NCI-H510A (cell line): ENCODE measurements around the gene GPHB5.
"Not testable (repeated sequence)": the region's sequence is repeated elsewhere in the genome, so short reads cannot be mapped to it uniquely, and the experiment has no call there.

Experiments
- DNase-seq: peaks from one replicate; lab custom pipeline; 2025; lab: John Stamatoyannopoulos, UW

Gene GPHB5, protein sequence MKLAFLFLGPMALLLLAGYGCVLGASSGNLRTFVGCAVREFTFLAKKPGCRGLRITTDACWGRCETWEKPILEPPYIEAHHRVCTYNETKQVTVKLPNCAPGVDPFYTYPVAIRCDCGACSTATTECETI

DNA sequence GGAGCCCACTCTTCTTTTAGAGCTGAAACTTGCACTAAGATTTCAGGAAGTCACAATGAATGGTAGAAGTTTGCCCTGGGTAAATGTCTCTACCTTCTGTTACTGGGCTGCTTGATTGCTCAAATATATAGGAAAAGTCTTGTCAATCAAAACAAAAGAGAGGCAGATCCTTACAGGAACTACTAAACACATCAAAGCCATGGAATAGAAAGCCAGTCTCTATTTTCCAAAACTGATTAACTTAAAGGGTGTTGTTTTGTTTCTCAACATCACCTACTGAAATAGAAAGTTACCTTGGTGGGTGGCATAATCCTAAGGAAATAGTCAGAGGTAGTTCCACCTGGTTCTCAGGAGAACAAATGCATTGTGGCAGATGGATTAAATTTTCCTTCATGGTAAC, at the start of gene GPHB5:
Gene GPHB5, minus strand, starts transcription at position 101 of the 400 bp plus-strand sequence. CDS start 1,086 bp downstream, outside the sequence.
- no peak for DNase-seq

DNA sequence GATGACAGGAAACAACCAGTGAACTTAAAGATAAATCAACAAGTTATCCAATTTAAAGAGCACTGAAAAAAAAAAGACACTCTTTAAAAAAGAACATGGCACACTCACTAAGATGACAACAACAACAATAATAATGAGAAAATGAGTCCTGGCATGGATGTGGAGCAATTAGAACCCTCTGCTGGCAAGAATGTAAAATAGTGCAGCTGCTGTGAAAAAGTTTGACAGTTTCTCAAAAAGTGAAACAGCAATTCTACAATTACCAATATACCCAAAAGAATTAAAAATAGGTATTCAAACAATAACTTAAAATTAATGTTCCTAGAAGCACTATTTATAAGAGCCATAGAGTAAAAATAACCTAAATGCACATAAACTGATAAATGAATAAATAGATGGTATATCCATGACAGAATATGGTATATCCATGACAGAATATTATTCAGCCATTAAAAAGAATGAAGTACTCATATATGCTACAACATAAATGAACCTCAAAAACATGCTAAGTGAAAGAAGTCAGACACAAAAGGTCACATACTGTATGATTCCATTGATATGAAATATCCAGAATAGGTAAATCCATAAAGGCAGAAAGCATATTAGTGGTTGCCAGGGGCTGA, 49.1 kb upstream of the GPHB5 start:
- no peak for DNase-seq

DNA sequence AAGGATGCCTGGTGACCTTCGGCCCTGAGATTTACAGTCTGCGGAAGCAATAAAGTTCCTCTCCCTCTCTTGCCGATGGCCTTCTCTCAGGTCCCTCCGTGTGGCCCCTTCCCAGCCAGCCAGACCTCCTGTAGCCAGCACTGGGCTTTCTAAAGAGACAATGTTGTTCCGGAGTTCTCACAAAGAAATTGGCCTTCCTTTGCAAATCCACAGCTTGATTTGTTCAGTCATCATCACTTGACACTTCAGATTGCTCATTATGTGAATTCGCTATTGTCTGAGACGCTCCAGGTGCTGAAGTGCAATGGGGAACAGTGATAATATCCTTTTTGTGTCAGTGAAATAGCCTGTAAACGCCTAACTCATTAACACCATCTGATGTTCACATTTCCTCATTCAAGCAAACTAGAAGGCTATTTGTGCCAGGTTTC, 43.7 kb upstream of the GPHB5 start:
- no peak for DNase-seq

DNA sequence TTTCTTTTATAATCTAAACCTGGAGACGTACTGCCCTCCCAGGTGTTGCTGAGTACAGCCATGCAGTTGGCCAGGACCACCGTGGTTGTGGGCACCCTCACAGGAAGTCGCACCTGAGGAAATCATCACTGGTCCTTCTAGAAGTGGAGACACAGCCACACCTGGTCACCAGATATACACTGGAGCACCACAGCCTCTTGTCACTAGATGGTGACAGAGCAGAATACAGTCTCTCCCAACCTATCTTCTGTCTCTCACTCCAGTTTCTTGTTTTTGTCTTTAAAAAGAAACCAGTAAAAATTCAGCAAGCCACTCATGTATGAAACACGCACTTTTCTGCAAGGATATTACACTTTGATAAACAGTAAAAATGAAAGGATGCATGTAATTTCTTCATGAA, 43.1 kb upstream of the GPHB5 start:
- peak; percentile 4 for DNase-seq

DNA sequence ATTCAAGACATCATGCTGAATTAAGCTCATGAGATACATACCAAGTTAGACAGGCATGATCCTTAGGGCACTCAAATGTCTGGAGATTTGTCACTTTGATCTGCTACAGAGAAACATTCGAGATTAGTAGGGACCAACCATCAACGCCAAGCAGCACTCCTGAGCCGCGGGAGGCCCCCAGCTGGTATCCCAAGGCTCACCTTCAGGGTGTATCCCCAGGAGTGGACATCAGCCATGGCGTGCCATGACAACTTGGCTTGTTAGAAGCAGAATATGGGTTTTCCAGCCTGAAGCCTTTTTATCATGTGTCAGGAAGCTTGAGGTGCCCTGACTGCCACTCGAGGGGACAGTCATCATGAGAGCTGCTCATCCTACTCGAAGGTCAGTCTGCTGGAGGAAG, 39.1 kb upstream of the GPHB5 start:
- DNase-seq: no peak

DNA sequence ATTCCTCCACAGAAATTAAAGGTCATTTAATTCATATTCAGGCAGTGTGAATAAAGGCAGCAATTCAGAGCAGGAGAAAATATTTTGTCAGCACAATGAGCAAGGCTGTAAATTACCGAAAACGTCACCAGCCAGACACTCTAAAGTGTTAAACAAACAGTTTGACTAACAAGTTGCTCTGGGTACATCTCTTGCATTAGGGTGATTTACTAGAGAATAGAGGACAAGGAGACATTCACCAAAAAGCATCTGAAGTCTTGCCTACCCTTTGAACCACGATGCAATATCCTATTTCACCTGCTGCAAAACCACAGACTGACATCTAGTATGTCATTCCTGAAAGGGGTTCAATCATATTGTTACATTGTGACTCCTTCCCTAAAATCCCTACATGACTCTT, 27.1 kb upstream of the GPHB5 start:
- DNase-seq: peak; percentile 10

DNA sequence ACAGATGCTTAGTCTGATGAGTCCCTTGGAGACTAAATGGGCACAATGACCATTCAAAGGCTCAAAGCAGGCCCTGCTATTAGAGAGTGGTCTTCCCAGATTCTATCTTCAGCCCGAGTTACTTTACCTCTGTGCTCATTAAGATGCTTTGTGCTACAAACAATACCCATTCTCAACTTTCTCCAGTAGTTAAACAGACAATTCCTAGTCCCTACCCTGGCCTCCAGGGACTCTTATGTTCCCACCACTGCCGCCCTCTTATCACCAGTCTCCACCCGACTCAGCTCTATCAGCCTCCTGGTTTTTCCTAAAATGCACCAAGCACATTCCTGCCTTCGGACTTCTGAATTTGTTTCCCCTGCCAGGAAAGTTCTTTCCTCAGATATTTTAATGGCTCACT, 25.6 kb upstream of the GPHB5 start:
- no peak for DNase-seq

DNA sequence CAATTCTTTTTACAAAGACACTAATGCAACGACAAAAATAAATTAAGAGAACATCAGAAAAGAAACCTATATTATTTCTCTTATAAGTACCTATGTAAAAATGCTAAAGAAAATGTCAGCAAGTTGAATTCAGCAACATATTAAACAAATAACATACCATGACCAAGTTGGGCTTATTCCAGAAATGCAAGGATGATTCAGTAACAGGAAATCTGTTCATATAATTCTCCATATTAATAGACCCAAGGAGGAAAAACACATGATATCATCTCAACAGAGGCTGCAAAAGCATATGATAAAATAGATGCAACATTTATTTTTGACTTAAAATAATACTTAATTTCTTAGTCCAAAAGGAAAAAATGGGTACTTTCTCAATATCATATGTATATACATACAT, 25.1 kb upstream of the GPHB5 start:
- DNase-seq: no peak

DNA sequence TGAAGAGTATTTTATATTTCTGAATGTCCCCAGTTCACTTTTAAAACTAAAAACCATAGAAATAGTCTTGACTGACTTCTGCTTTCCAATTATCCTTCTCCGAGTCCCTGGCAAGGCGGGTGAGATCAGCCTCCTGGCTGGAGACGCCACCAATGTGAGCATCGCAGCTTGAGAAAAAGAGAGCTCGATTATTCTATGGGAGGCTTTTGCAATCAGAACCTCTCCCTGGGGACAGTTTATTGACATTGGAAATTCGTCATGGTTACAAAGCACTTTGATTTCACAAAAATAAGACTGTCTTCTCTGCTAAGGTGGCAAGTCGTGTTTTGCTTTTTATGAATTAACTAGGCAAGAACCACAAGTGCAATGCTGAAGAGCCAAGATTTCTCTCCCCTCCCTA, 23.6 kb upstream of the GPHB5 start:
- no peak for DNase-seq

DNA sequence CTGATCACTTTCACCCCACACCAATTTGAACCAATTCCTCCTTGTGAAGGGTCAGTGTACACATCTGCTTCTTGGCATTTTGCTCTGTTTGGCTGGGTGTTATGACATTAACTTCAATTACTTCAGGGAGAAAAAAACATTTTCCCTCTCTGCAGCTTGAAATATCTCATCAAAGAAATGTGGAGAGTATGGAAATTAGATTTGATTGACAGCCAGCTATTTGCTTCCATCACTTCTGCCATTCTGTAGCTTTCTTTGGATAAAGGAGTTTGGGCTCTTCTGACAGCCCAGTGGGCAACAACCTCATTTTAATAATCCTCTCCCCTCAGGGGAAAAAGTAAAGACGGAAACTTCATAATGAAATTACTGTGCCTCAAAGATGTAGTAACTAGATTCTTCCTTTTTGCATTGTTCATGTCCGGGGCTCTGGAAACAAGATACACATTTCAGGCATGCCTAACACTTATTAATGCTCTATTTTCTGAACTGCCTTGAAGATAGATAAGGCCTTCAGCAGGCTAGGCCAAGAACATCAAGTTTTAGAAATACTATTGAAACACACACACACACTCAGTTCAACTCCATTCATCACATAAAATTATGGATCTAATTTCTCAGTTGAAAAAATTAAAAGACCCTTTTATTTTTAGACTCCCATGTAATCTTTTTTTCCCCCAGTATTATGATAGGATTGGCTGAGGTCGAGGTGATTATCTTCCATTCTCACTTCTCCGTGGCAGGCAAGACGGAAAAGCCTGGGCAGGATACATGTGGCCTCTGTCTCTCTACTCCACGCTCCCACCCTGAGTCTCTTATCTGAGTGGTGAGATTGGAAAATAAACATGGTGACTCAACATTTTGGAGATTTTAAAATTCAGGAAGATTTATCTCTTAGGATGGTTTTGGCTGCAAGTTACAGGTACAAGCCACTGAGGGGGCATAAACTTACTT, 10.3 kb upstream of the GPHB5 start:
- no peak for DNase-seq

DNA sequence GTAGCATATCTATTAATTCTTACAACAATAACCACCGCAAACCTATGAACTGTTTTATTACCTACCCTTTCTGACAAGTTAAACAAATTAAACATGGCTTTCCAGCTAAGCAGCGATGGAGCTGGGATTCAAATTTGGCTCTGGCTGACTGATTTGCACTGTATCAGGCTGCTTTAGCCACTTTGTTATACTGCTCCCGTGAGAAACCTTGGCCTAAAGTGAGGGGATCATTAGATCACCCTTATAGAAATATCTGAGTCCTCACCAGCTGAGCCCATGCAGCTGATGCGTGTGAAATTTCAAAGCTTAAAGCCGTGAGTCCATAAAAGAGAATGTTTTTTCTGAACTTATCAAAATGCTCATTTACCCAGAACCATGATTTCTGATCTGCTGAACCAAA, 8.1 kb upstream of the GPHB5 start:
- no peak for DNase-seq

DNA sequence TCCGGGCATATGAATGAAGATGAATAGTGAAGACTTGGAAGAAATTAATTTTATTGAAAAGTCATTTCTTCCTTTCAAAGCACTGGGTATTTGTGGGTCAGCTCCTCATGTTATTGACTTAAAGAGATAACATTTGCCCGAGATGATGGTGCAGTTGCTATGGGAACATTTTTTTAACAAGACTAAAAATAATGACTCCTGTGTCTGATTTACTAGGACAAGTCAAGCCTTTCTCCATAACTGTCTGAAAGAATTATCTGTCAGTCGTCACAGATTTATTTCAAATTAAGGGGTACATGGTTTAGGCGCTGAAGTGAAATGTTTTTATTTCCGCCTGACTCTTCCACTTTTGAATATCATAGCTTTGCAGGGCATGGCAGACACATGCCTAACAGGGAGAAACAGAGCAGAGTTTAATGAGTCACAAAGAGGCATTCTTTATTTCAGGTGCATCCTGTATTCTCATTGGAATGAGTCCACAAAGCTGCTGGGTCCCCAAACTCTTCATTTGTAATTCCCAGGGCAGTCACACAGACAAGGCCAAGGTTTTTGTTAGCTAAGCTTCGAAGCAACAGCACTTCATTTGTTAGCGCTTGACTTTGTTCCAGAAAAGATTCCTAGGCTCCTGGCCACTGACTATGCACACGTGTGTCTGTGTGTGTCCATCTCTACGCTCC, 4.3 kb upstream of the GPHB5 start:
- no peak for DNase-seq

DNA sequence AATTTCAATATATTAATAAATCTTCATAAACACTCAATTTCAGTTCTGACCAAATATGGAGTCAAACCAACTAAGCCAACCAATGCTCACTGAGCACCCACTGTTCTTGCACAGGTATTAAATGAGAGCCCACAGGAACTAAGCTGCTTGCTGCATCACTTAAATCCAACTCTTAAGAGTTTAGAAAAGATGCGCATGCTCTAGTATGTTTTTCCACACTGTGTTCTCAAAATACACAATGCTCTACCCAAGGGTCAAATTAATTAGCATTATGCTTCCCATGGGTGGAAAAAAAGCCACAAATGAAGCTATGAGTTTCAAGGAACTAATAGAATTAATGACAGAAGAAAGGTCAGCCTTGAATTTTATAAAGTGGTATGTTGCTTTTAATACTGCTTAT, 3.7 kb upstream of the GPHB5 start:
- DNase-seq: no peak

DNA sequence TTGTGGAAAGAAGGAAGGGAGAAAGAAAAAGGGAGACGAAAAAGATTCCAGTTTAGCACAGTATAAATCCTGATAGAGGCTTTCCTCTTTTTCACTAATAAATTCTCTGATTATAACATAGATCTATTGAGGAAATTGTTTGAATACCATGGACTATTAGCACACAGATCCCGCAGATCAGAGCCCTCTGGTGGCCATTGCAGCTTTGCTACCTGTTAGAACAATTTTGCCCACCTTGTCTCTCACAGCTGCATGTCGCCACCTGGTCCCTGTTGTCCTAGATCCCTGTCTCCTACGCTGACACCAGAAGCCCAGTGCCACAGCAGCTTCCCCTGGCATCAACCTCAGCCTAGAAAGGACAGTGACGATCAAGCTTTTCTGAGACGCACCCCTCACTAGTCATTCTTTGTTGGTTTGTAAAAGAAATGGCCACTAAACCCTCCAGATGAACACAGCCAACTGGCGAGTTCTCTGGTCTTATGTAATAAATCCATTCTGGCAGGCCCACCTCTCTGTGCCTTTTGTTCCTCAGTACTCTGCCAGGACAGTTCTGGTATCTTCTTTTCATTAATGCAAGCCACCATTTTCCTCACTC, 9.9 kb downstream of the GPHB5 start:
- no peak for DNase-seq

DNA sequence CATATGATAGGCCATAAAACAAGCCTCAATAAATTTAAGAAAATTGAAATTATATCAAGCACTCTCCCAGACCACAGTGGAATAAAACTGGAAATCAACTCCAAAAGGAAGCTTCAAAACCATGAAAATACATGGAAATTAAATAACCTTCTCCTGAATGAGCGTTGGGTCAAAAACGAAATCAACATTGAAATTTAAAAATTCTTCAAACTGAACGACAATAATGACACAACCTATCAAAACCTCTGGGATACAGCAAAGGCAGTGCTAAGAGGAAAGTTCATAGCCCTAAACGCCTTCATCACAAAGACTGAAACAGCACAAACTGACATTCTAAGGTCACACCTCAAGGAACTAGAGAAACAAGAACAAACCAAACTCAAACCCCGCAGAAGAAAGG, 14.3 kb downstream of the GPHB5 start:
- DNase-seq: not testable (repeated sequence)

DNA sequence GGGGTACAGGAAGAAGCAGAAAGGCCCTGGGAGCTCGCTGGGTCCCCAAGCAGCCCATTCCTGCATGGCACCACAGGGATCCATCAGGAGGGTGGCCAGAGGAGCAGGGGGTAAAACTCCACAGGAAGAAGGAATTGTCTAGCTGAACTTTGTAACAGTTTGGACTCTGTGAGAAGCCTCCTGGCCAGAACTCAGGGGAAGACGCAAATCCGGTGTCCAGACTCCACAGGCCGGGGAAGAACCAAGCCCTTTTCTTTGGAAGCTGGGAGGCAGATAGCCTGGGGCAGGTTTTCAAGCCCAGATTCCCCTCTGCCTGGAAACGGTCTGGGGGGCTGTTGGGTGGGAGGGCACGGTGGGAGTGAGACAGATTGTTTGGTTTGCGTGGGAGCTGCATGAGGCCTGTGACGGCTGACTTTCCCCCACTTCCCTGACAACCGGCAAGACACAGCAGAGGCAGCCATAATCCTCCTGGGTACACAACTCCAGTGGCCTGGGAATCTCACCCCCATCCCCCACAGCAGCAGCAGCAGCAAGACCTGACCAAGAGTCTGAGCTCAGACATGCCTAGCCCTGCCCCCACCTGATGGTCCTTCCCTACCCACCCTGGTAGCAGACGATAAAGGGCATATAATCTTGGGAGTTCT, 16.7 kb downstream of the GPHB5 start:
- no peak for DNase-seq

DNA sequence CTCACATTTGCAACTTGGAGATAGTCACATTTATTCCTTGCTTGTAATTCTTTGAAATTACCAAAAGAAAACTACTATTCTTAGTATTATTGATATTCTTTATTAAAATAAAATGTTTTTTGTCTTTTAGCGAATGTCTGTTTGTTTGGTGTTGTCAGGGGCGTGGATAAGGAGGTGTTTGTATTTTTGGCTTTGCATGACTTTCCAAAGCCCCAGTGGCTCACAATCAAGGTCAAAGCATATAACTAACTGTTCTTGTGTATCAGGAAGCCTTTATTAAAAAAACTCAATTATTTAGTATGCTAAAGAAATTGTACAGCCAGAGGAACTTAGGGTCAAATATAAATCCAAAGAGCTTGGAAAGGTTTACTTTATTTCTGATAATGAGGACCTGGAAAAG, 17.9 kb downstream of the GPHB5 start:
- DNase-seq: no peak

DNA sequence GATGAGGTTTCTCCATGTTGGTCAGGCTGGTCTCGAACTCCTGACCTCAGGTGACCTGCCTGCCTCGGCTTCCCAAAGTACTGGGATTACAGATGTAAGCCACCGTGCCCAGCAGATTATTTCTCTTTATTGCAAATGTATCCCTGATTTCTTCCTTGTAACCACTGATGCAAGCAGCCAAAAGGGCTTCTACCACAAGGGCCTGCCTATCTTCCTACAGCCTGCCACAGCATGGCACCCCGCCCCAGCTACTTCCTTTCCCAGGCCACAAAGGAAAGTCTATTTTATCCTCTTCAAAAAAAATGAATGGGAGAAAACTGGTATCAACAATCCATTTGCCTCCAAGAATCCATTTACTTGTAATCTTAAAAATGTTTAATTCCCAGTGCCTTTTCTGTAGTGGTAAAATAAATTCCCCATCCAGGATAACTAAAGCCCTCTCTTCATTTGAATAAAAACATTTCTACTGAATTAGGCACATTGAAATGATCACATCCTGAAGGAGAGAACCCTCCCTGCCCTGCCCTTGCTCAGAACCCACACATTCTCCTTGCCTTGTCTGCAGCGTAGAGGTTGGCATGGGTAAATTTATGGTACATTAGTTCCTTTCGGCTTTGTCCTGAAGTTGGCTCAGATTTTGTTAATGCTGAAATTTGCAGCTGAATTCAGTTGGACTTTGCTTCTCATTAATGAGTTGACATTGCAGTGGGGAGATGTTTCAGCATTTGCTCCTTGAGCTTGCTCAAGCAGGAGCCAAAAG, 19.2 kb downstream of the GPHB5 start:
- DNase-seq: no peak

DNA sequence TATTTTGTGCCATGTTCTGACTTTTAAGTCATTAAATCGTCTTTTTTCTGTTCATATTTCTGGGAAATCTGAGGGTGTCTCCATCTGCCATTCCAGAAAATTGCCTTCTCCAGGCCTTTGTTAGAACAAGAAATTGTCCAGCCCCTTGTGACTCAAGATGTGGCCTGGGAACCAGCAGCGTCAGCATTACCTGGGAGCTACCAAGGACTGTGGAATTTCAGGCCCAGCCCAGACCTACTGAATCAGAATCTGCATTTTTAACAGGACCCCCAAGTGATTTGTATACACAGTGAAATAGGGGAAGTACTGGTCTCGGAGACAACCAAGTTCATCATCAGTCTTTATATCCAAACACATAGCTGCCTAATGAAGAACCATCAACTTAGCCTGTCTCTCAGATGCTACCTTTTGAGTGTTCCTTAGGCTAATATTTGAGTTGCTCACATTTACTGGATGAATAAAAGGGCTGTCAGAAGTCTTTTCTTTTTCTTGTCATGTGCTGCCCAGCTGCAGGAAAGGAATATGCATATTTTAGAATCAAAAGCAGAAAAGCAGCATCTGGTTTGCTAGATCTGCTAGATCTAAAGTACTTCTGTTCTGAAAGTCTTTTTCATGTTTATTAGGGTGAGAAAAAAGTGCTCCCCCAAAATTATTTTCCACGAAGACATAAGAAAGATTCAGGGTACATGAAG, 21.2 kb downstream of the GPHB5 start:
- no peak for DNase-seq

DNA sequence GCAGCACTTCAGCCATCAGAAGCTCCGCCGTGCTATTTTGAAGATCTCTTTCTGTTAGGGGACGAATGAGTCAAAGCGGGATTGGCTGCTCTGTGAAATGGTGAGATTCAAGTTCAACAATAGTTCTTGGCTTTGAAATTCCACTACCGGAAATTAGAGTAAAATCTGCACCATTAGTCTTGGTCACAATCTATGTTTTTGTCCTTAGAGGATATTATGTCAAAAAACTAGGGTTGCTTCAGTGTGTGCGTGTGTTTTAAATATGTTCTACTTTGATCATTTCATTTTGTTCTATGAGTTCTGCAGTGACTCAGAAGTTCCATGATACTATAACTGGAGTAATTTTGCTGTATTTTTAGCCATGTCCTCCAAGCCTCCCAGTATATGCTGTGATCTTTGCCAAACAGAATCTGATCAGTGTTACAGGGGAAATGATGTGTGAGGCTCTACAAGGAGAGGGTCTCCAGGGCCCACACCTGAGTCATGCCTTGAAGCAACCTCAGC, 22.6 kb downstream of the GPHB5 start:
- DNase-seq: no peak
